Measurements from ENCODE around the gene TLL2.
A peak's percentile ranks its signal among the peaks of the same experiment; 100 is the strongest.

Gene TLL2

DNA sequence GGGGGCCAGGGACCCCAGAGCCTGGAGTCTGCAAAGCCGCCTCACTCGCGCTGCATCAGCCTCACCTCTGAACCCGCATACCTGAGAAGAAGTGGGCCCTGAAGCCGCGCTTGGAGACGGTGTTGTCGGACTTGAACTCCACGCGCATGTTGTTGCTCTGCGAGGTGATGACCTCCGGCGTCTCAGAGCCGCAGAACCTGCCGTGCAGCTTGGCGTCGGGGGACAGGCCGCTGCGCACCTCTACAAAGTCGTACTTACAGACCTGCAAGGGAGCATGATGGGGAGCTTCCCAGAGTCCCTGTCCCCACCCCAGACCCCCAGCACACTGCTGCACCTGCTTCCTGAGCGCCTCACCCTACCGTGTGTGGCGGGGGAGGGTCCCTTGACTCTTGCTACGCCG lies 129.2 kb downstream of the TLL2 start:
- no peak for DNase-seq

DNA sequence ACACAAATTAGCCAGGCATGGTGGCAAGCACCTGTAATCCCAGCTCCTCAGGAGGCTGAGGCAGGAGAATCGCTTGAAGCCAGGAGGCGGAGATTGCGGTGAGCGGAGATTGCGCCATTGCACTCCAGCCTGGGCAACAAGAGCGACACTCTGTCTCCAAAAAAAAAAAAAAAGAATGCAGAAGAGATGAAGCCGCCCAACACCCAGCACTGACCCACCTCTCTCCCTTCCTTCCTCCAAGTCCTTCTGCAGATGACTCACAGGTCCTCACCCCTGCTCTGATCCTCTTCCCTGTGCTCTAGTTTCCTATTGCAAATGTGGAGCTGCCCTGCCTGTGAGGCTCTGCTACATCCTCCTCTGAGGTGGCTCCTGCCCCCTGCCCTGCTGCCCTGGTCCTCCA lies 132.9 kb downstream of the TLL2 start:
- no peak for DNase-seq

DNA sequence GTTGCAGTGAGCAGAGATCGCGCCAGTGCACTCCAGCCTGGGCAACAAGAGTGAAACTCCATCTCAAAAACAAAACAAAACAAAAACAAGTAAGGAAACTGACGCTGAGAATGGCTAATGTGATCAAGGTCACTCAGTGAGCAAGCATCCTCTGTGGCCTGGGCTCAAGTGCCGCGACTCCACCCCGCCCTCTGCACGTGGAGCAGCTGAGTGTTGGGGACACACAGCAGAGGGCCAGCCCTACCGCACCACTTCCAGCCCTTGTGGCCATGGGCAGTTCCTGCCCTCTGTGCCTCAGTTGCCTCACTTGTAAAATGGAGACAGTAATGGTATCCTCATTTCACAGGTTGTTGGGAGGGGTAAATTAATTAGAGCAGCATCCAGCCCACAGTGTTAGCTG lies 134.0 kb downstream of the TLL2 start:
- no peak for DNase-seq

DNA sequence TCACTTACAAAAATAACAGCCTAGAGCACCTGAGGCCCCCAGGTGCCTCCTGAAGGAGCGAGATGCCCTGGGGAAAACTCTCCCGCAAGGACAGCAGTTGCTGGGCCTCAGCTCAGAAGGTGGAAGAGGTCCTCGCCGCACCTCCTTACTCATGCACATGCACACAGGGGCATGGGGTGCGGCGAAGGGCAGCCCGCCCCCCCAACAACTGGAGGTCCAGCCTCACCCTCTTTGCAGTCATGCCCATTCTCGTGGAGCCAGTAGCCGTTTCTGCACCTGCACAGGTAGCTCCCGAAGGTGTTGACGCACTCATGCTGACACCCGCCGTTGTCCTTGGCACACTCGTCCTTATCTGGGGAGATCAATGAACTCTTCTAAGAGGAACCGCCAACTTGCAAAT lies 135.0 kb downstream of the TLL2 start:
- no peak for DNase-seq

DNA sequence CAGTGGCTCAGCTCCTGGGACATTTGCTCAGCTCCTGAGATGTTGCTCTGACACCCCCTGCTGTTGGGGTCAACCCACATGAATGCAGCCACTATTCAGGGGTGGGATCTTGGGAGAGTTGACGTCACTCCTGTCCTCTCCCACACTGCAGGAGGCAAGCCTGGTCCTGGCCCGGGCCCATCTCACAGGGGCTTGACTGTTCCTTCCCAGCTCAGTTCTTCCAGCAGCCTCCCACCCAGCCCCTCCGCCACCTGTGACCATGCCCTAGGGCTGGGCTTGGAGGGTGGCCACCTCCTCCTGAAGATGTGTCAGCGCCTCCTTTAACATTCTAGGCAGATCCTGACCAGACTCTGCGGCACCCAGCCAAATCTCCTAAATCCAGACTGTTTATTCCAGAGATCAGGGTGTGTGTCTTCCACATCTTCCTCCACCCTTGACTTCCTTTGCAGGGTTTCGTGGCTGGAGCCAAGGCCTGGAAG lies 135.9 kb downstream of the TLL2 start:
- no peak for DNase-seq

DNA sequence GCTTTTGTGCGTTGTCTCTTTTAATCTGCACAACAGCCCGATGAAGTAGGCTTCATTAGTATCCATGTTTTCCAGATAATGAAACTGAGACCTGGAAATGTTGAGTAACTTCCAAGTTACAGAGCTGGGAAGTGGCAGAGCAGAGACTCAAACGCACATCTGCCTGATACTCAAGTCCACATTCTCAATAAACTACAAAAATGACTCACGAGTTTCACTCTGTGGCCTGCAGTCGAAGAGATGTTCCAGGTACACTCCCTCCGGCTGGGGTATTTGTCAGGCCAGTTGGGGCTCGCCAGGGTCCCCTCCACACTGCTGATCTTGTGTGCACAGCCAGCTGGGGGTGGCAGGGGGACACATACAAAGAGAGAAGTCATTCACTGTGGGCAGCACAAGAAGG lies 137.2 kb downstream of the TLL2 start:
- no peak for DNase-seq

DNA sequence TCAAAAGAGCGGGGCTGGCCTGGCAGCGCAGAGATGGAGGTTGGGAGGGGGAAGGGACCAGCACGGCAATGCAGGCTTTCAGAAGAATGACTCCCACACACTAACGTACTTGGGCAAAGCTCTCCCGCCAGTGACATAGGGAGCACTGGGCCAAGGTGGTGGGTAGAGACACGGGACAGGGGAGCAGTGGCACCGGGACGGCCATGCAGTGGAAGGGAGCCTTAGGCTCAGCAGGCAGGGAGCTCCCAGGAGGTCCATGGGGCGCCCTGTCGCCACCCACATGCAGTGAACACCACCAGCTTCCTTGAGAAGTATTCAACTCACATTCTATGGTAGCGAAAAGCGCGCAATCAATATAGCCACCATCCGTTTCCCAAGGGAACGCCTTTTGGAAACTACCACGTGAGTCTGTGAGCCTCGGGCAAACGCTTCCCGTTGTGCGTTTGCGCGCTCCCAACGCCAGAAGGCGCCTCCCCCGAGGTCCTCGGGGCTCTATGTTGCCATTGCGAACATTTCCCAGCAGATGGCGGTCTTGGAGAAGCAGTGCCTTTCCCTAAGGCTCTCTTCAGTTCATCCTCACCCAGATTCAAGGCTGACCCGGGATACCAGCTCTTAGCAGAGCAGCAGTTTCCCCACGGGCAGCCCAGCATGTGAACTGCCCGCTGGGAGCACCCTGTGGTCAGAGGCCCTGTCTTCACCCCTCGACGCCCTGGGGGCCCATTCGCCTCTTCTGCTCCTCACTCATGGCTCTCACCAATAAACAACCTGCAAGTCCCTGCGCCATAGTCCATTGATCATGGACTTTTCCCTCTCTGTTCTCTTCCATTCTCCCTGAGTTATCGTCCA lies 138.5 kb downstream of the TLL2 start:
- peak; percentile 87 for DNase-seq

DNA sequence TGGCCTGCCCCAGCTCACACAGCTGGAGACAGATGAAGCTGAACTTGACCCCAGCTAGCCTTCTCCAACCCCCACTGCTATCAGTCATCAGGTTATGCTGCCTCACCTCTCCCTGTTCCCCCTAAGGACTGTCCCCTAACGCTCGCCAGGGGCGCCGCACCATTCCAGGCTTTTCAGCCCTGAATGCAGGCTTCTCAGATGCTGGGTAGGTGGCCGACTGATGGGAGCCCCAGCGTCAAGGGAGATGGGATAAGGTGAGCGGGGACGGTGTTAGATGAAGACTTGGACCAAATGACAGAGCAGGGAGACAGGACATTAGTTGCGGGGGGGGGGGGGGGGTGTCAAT lies 139.1 kb downstream of the TLL2 start:
- no peak for DNase-seq

DNA sequence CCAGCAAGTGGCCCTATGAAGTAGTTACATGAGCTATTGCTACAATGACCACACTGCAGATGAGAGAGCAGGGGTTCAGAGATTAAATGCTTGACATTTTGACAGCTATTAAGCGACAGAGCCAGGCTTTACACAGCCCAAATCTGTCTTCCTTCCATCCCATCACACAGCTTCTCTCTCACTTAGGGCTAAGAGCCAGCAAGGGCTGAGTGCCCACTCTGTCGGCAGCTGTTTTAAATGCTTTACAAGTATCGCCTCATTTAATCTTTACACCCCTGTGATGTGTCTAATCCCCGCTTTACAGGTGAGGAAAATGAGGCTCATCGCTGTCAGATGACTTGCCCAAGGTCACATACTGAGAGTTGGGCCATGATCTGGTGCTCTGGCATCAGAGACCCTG lies 139.7 kb downstream of the TLL2 start:
- no peak for DNase-seq

DNA sequence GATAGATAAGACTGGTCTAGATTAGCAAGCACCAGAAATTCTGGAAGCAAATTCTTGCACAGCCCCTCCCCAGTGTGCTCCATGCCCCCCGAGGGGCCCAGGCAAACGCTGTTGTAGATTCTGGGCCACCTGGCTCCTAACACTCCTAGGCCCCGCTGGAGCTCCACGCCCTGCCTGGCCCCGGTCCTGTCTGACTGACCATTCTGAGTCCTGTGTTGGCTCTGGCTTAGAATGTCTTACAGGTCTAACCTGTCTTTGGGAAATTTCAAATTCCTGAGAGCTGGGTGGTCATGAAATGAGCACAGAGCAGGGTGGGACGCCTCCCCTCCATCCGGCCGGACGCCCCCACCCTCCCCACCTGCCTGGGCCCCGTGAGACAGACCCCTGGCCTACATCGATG lies 142.4 kb downstream of the TLL2 start:
- no peak for DNase-seq

DNA sequence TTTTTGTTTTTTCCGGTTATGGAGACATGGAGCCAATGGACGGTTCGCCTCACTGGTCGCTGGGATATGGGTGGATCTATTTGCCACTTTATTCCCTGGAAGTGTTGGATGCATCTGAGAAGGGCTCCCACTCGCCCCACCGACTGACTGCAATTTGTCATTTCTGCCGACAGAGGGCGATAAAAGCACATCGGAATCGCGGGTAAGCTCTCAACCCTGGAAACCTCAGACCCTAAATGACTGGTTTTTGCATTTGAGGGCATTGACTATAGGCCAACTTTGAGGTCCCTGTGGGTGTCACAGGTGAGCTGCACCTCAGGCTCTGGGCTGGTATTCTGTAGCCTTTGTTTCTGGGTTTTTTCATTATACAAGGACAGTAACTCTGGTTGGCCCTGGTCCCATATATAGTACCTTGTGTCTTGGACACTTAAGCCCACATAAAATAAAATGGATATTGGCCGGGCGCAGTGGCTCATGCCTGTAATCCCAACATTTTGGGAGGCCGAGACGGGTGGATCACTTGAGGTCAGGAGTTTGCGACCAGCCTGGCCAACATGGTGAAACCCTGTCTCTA lies 143.1 kb downstream of the TLL2 start:
- DNase-seq = peak; percentile 62

DNA sequence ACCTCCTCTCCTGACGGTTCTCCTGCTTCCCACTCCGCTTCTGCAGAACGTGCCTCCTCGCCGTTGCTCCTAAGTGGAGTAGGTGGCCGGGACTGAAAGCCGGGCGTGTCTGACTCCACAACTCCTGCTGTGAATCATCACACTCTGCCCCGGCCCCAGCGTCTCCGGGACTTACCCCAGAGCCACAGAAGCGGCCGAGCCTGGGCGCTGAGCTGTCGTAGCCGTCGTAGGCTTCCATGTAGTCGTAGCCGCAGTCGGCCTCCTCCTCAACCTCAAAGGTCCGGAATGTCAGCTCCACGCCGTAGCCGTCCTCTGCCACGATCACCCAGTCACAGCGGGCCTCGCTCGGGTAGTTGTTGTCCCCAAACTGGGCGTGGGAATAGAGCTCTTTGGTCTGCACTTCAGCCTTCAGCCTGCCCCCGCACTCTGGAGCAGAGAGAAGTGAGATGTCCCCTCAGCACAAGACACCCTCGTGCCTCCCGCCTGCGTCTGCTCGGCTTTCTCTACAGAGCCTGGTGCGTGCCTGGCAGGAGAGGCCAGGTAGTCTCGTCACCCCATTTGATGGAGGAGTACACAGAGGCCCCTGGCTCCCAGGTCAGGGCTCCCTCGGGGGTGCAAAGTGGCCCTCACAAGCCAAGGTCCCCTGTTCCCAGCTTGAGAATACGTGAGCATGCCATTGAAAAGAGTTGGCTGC lies 143.7 kb downstream of the TLL2 start:
- DNase-seq = no peak

DNA sequence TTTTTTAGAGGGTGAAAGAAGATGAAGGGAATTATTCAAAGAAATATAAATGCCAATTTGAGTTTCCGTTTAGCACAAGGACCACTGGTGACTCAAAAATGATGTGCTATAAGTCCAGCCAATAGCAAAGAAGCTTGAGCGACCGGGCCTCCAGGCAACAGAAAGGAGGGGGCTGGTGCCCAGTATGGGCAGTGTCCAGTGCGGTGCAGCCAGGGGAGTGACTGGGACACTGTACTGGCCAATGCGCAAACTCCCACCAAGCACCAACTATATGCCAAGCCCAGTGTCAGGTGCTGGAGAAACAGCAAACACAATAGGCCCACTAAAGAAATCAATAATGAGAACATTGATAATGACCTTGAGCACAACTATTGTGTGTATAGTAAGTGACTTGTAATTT lies 144.8 kb downstream of the TLL2 start:
- DNase-seq = no peak

DNA sequence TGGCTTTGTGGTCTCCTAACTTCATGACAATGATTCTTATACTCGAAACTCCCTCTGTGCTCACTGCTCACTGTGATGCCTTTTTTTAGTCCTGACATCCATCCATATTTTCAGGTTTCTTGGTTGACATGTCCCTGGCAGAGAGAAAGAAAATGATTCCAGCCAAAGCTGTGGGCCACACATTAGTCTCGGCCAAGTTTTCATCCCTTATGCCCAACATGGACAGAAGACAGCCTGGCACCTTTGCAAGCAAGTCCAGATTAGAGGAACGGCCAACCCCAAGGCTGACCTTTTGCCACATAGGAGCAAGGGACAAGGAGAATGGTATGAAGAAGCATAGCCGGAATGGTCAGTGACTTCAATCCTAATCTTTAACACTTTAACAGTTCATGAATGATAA lies 146.3 kb downstream of the TLL2 start:
- no peak for DNase-seq

DNA sequence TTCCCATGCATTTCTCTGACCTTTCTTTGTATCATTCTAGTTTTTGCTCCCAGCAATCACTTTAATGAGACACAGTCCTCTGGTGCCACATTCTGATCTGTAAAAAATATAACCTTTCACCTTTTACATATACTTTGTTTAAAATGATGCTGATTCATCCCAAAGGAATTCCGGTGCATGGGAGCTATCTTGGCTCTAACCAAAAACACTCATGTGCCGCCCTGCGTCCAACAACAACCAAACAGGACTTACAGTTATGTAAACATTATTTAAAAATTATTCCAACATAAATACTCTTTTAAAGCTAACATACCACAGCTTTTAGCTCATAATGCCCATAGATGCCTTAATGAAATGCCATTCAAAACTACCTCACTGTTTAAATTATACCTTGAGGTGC lies 147.2 kb downstream of the TLL2 start:
- DNase-seq = no peak

DNA sequence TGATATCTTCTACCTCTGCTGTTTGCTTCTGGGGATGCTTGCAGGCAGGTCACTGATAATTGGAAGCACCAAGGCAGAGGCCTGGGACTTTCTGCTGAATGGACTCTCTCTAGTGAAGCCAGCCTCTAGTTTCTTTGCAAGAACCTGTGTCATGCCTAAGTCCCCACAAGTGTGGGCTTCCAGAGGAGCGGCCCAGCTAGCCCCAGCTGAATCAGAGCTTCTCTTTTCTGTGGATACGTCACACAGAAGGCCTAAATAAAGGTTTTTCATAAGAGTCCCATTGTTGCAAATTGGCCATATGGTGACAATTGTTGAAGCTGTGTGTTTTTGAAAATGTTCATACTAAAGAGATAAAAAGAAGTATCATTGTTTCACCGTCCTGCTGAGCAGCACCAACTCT lies 148.2 kb downstream of the TLL2 start:
- DNase-seq = no peak

DNA sequence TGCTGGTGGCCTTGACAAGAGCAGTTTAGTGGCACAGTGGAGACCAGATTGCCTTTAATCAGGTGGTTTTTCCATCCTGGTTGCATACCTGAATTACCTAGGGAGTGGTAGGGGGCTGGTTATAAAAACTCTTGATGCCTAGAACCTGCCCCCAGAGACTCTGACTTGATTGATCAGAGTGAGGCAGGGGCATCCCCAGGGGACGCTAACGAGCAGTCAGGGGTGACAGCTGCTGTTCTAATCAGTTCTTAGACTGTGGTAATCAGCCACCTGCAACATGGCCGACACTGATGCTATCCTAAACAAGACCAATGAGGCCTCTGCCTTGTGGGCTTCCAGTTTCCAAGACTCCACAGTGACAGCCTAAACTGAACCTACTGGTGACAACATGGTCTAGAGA lies 153.0 kb downstream of the TLL2 start:
- no peak for DNase-seq

DNA sequence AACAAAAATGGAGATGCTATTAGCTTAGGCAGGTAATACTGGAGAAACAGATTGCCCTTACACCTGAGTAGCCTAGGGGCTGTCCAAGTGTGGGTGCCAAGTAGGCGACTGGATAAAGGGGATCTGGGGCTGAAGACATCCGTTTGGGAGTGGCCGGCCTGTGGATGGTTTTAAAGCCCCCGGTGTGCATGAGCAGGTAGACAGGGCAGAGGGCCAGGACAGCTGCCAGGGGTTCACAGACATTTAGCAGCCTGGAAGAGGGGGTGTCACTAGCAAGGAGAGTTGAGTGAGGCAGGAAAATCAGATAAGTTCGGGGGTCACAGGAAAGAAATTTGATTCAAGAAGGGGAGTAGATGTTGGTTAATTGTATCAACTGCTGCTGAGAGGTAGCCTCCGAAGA lies 153.4 kb downstream of the TLL2 start:
- DNase-seq = no peak

DNA sequence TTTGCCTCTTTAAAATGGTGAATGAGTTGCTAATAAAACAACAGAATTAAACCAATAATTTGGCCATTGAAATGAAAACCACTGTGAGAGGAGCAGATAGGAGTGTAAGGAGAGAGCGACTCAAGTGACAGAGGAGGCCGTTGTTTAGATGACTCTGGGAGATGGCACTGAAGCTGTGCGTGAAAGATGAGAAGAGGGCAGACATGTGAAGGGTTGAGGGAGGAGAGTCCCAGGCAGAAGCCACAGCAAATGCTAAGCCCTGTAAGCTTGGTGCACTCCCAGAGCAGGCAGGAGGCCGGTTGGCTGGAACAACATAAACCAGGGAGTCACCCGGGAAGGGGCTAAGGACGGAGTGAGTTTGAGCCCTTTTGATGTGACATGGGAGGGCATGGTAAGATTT lies 154.1 kb downstream of the TLL2 start:
- no peak for DNase-seq

DNA sequence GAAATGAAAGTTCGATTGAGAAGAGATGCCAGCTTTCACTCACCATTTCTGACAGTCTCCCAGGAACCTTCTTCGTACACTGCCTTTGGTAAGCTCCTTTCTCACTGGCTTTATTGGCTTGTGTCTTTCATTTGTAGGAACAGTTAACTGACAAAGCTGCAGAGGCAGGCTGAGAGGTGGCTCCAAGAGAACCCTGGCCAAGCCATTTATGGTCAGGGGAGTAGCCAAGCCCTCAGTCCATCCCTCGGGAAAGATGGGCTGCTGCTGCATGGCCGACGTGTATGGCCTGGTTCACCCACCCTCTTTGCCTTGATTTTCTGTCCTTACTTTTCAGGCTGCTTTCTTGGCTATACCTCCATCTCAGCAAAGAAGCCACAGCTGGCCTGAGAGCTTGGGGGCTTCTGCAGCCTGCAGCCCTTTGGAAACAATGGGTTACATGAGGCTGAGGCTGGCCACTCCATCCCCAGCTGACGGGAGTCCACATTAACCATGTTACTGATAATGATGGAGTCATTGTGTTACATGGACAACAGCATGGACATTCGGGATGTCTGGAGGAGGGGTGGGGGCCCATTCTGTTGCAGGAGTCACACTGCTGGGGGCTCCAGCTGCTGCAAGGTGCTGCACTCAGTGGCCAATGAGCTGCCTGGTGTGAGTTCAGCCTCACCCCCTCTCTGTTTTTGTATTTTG lies 154.7 kb downstream of the TLL2 start, which contains the start of gene OPALIN:
Gene OPALIN (minus strand): TSS at position 152 of the 690 bp plus-strand sequence. CDS start 106 bp downstream, at position 46.
- no peak for DNase-seq

DNA sequence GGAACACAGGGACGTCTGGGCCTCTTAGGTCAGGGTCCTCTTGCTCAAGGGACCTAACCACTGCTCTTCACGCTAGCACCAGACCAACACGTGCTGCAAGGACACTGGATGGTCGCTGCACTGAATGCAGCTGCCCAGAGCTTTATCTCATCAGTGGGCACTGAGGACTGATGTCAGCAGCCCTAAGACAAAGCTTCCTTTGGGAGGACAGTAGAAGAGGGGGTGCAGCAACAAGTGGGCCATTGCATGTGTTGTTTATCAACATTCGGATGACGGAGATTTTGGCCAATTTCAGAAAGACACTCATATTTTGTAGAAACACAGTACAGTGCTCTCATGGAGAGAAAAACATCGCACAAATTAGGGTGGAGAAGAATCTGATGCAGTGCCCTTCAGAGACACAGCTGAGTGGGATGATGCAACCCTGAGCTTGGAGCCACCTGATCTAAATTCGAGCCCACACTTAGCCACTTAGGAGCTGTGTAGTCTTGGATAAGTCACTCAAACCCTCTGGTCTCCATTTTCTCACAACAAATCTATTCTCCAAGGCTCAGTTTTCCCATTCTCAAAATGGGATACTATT lies 156.6 kb downstream of the TLL2 start:
- DNase-seq = no peak

DNA sequence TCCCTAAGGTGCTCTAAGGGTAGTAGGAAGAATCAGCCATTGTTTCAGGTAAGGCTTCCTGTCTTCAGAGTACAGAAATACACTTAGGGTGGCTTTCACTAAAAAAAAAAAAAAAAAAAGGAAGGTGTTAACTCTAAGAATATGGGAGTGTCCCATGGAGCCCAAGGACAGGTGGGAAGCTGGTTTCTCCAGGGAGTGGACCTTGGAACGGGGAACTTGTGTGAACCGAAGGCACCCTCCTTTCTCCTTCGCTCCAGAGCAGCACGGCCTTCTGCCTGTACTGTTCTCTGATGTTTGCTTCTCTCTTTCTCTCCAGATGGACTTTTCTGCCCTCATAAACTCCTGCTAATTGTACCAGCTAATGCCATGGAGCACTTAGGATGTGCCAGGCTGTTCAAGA lies 161.1 kb downstream of the TLL2 start:
- no peak for DNase-seq

DNA sequence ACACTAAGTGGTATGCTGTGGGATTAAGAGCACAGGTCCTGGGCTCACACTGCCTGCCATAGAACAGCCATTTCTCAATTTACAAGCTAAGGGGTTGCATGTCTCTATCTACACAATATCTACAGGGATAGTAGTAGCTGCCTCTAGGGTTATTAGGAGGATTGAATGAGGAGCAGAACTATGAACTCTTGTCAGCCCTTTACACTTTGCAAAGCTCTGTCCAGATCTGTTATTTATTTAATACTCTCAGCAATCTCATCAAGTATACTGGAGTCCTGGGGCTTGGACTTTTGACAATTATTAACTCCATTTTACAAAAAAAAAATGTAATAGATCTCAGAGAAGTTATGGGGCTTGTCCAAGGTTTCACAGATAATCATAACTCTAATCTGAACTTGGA lies 161.7 kb downstream of the TLL2 start:
- no peak for DNase-seq

Measured in activated CD4-positive, alpha-beta T cell treated with anti-CD3 and anti-CD28 coated beads for 48 hours (primary cell).